IPS-18c (cell line): ENCODE measurements around the gene GNPTG.

Experiments used
- H3K4me3 ChIP-seq: 2 replicates; pipeline ENCODE4 v1.7.0; 2013; ENCODE audit warnings: low read depth, mild to moderate bottlenecking, low read length, moderate library complexity; ENCODE audit not compliant: insufficient read depth
- H3K9me3 ChIP-seq: one replicate; pipeline ENCODE4 v1.6.1; 2013; ENCODE audit warnings: mild to moderate bottlenecking, low read length, moderate library complexity; ENCODE audit not compliant: control insufficient read depth, insufficient read depth

Gene GNPTG

GRCh38 chr16:1393613-1394176 lies 42.0 kb downstream of the GNPTG start:
- H3K4me3 ChIP-seq: no peak overlapping the region
- no peaks in the 10 kb centered on the region for H3K9me3 ChIP-seq

- H3K4me3 ChIP-seq: no peak overlapping the region
- H3K9me3 ChIP-seq: no peaks in the 10 kb centered on the region
Observed at GRCh38 chr16:1394367-1394951, 42.7 kb downstream of the GNPTG start.

- Histone ChIP-seq H3K4me3 (no peak overlapping the region), H3K9me3 (no peaks in the 10 kb centered on the region)
Observed at GRCh38 chr16:1395444-1396031, 43.8 kb downstream of the GNPTG start.

DNA sequence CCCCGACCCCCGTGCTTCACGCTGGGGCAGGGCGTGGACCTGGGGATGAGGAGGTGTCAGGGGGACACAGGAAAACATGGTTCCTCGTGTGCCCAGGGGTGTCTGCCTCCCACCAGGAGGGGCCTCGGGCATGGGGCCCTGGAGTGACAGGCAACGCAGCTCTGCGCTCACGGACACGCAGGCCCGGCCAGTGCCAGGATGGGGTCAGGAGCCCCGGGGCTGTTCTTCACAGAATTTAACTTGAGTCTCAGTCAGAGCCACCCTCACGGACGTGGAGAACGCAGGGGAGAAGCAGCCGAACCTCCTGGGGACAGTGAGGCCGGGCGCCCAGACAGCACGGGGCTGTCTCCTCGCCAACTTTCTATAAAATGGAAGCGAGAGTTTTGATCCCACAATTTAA lies 46.0 kb downstream of the GNPTG start:
- no peak overlapping the region for H3K4me3 ChIP-seq
- H3K9me3 ChIP-seq: no peaks in the 10 kb centered on the region

GRCh38 chr16:1398351-1398750 lies 46.6 kb downstream of the GNPTG start:
- Histone ChIP-seq H3K4me3 (no peak overlapping the region), H3K9me3 (no peaks in the 10 kb centered on the region)

DNA sequence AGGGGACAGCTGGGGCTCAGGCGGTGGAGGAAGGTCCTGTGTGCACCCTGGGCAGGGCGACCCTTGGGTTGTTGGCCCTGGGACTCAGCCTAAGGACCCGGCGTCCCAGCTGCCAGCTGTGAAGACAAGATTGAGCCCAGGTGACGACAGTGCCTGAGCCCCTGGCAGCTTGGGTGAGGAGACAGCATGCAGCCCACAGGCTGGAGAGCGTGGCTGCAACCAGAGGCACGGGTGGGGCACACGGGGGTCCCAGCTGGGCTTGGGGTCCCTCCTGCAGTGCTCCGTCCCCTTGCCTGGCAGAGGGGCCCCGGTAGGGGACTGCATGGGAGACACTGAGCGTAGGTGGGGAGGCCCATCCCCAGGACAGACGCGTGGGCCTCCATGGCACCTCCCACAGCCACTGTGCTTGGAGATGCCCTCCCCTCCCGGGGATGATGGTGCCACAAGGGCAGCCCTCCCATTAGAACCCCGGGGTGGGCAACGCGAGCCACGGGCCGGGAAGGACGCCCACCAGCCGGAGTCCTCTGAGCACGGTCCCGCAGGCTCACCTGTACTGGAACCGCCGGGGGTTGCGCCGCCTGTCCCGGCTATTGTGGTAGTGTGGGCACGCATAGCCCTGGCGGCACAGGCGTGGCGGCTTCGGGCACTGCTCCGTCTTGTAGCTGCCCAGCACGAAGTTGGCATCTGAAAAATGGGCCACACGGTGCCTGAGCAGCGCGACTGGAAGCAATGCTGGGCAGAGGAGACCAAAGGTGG lies 47.3 kb downstream of the GNPTG start:
- Histone ChIP-seq H3K4me3 (no peak overlapping the region), H3K9me3 (no peaks in the 10 kb centered on the region)

- Histone ChIP-seq H3K4me3 (no peak overlapping the region), H3K9me3 (no peaks in the 10 kb centered on the region)
Observed at GRCh38 chr16:1401061-1401757, 49.5 kb downstream of the GNPTG start.

DNA sequence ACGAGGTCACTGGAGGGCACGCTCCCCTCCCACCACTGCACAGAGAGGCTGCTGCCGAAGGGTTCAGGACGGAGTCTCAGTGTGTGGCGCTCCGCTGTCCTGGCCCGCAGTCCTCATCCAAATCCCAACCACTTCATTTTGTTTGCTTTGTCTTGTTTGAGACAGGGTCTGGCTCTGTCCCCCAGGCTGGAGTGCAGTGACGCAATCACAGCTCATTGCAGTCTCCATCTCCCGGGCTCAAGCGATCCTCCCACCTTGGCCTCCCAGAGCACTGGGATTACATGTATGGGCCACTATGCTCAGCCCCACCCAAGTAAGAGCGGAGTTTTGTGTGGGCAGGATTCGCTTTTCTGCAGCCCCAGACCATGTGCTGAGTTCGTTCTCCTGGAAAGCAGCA lies 50.0 kb downstream of the GNPTG start:
- H3K4me3 ChIP-seq: no peak overlapping the region
- no peaks in the 10 kb centered on the region for H3K9me3 ChIP-seq

GRCh38 chr16:1403036-1403435 lies 51.3 kb downstream of the GNPTG start:
- no peaks in the 10 kb centered on the region for H3K9me3 ChIP-seq
- H3K4me3 ChIP-seq: no peak overlapping the region

GRCh38 chr16:1403733-1404132 lies 52.0 kb downstream of the GNPTG start:
- H3K4me3 ChIP-seq: no peak overlapping the region
- H3K9me3 ChIP-seq: no peaks in the 10 kb centered on the region

- no peak overlapping the region; the same call in 1 of the 2 replicates for H3K4me3 ChIP-seq
- no peaks in the 10 kb centered on the region for H3K9me3 ChIP-seq
Observed at GRCh38 chr16:1407753-1408152, 56.0 kb downstream of the GNPTG start.

DNA sequence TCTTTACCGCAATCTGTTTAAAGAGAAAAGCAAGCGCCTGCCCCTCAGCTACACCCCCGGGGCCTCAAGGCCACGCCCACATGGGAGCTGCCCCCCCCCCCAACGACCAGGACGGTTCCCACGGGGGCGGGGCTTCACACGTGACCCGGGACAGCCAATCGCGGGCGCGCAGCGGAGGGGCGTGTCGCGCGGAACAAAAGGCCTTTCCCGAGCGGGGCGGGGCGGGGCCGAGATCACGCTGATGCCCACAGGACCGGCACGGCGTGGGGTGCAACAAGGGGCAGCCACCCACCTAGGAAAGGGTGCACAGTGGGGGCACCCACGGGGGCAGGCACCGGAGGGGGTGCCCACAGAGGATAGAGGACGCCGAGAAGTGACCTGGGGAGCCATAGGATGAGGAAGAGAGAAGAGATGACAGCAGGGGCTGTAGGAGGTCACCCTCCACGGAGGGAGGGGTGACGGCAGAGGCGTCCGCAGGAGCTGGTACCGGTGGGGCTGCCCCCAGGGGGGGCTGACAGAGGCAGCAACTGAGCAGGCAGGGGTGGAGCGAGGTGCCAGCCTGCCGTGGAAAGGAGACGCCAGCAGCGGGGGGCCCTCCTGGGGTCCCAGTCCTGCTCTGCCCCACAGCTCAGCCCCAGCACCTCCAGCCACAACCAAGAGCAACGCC lies 56.6 kb downstream of the GNPTG start:
- H3K4me3 ChIP-seq: peak overlapping the region; percentile 78
- no peaks in the 10 kb centered on the region for H3K9me3 ChIP-seq

DNA sequence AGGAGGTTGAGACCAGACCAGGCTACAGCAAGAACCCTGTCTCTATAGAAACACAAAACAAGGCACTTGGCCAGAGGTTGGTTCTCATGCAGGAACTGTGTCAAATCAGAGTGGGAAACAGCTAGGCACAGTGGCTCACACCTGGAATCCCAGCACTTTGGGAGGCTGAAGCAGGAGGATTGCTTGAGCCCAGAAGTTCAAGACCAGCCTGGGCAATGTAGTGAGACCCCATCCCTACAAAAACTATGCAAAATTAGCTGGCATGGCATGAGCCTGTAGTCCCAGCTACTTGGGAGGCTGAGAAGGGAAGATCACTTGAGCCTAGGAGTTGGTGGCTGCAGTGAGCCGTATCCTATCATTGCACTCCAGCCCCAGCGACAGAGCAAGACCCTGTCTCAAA lies 61.1 kb downstream of the GNPTG start:
- H3K4me3 ChIP-seq: no peak overlapping the region
- H3K9me3 ChIP-seq: no peaks in the 10 kb centered on the region
